Mucosa of stomach (tissue), 1 donor: ENCODE data around the gene ARF1.

ENCODE experiments used
- H3K27me3 ChIP-seq: one replicate; pipeline ENCODE4 v1.7.0; 2013; ENCODE audit warnings: mild to moderate bottlenecking, low read length; ENCODE audit not compliant: control insufficient read depth, insufficient read depth
- H3K36me3 ChIP-seq: one replicate; pipeline ENCODE4 v1.7.0; 2013; ENCODE audit warnings: low read length; ENCODE audit not compliant: control insufficient read depth, insufficient read depth
- H3K4me1 ChIP-seq: one replicate; pipeline ENCODE4 v1.7.0; 2013; ENCODE audit warnings: mild to moderate bottlenecking, low read length; ENCODE audit not compliant: control insufficient read depth, insufficient read depth
- H3K4me3 ChIP-seq: one replicate; pipeline ENCODE4 v1.7.0; 2013; ENCODE audit warnings: low read length
- H3K9ac ChIP-seq: one replicate; pipeline ENCODE4 v1.7.0; 2013; ENCODE audit warnings: mild to moderate bottlenecking, low read length, moderate library complexity
- H3K9me3 ChIP-seq: one replicate; pipeline ENCODE4 v1.7.0; 2013; ENCODE audit warnings: mild to moderate bottlenecking, low read length, moderate library complexity; ENCODE audit not compliant: control insufficient read depth
- donor health status: Pancreatic carcinoma.

Gene ARF1

GRCh38 chr1:228058949-228059633, 23.4 kb upstream of the ARF1 start:
- H3K4me1 ChIP-seq = peaks cover 28% of the 10 kb centered on the region
- no peak overlapping the region for H3K9ac ChIP-seq
- H3K27me3 ChIP-seq = peaks cover 46% of the 10 kb centered on the region
- no peak overlapping the region for H3K4me3 ChIP-seq
- no peaks in the 10 kb centered on the region for H3K9me3 ChIP-seq
- H3K36me3 ChIP-seq = no peaks in the 10 kb centered on the region

GRCh38 chr1:228059634-228060457, 22.7 kb upstream of the ARF1 start:
- peak overlapping the region; percentile 75 for H3K9ac ChIP-seq
- no peaks in the 10 kb centered on the region for H3K36me3 ChIP-seq
- H3K4me3 ChIP-seq = peak overlapping the region; percentile 31
- peaks cover 31% of the 10 kb centered on the region for H3K4me1 ChIP-seq
- H3K27me3 ChIP-seq = peaks cover 48% of the 10 kb centered on the region
- H3K9me3 ChIP-seq = no peaks in the 10 kb centered on the region

- H3K9ac ChIP-seq = peak overlapping the region; percentile 75
- peak overlapping the region; percentile 31 for H3K4me3 ChIP-seq
- H3K36me3 ChIP-seq = no peaks in the 10 kb centered on the region
- peaks cover 36% of the 10 kb centered on the region for H3K4me1 ChIP-seq
- no peaks in the 10 kb centered on the region for H3K9me3 ChIP-seq
- H3K27me3 ChIP-seq = peaks cover 55% of the 10 kb centered on the region
Measured at GRCh38 chr1:228060458-228061190, 21.9 kb upstream of the ARF1 start.

GRCh38 chr1:228061411-228062084, 21.0 kb upstream of the ARF1 start:
- no peak overlapping the region for H3K4me3 ChIP-seq
- H3K9me3 ChIP-seq = no peaks in the 10 kb centered on the region
- H3K4me1 ChIP-seq = peaks cover 36% of the 10 kb centered on the region
- peaks cover 57% of the 10 kb centered on the region for H3K27me3 ChIP-seq
- no peaks in the 10 kb centered on the region for H3K36me3 ChIP-seq
- H3K9ac ChIP-seq = no peak overlapping the region

GRCh38 chr1:228062085-228062791, 20.3 kb upstream of the ARF1 start:
- Histone ChIP-seq H3K9ac (no peak overlapping the region), H3K4me1 (peaks cover 36% of the 10 kb centered on the region), H3K4me3 (no peak overlapping the region), H3K27me3 (peaks cover 63% of the 10 kb centered on the region), H3K9me3 (no peaks in the 10 kb centered on the region), H3K36me3 (no peaks in the 10 kb centered on the region)

- Histone ChIP-seq H3K9me3 (no peaks in the 10 kb centered on the region), H3K4me3 (no peak overlapping the region), H3K9ac (no peak overlapping the region), H3K4me1 (peaks cover 36% of the 10 kb centered on the region), H3K36me3 (no peaks in the 10 kb centered on the region), H3K27me3 (peaks cover 65% of the 10 kb centered on the region)
Measured at GRCh38 chr1:228062812-228063211, 19.7 kb upstream of the ARF1 start.

- Histone ChIP-seq H3K4me1 (peaks cover 36% of the 10 kb centered on the region), H3K9ac (no peak overlapping the region), H3K9me3 (no peaks in the 10 kb centered on the region), H3K36me3 (no peaks in the 10 kb centered on the region), H3K4me3 (no peak overlapping the region), H3K27me3 (peaks cover 61% of the 10 kb centered on the region)
Measured at GRCh38 chr1:228063251-228064191, 19.0 kb upstream of the ARF1 start.

GRCh38 chr1:228064296-228064695, 18.2 kb upstream of the ARF1 start:
- Histone ChIP-seq H3K9me3 (no peaks in the 10 kb centered on the region), H3K27me3 (peaks cover 57% of the 10 kb centered on the region), H3K36me3 (no peaks in the 10 kb centered on the region), H3K9ac (no peak overlapping the region), H3K4me1 (peaks cover 29% of the 10 kb centered on the region), H3K4me3 (no peak overlapping the region)

GRCh38 chr1:228064741-228065542, 17.6 kb upstream of the ARF1 start:
- Histone ChIP-seq H3K36me3 (no peaks in the 10 kb centered on the region), H3K9ac (no peak overlapping the region), H3K4me1 (peaks cover 22% of the 10 kb centered on the region), H3K27me3 (peaks cover 56% of the 10 kb centered on the region), H3K4me3 (no peak overlapping the region), H3K9me3 (no peaks in the 10 kb centered on the region)
